A549 (cell line): ENCODE data around the gene ACBD3.

ENCODE experiments used
- CHD2 ChIP-seq: fragments of 150-350 bp; IDR thresholded peaks from 2 replicates; pipeline ENCODE4 v1.6.1; 2014; ENCODE audit warnings: low read length; ENCODE audit not compliant: partially characterized antibody
- FOSB ChIP-seq: fragments of 250-450 bp; sonication (Bioruptor Pico); IDR thresholded peaks from 2 replicates; pipeline ENCODE4 v1.5.0; 2020; ENCODE audit warnings: mild to moderate bottlenecking, moderate library complexity
- JUNB ChIP-seq: fragments of >200 bp; sonication (Bioruptor Twin); formaldehyde crosslinking; IDR thresholded peaks from 2 replicates; pipeline ENCODE4 v1.6.1; 2016
- NFE2L2 ChIP-seq: fragments of 150-350 bp; conservative IDR thresholded peaks from 2 replicates; pipeline ENCODE4 v1.6.1; 2014; ENCODE audit warnings: low read length
- POLR2A ChIP-seq: IDR thresholded peaks from 2 replicates; pipeline ENCODE4 v1.6.1; 2012; ENCODE audit warnings: mild to moderate bottlenecking, low read length
- RAD21 ChIP-seq, 2 experiments: fragments of >200 bp in 1 of 2; sonication (Bioruptor Twin) in 1 of 2; formaldehyde crosslinking in 1 of 2; IDR thresholded peaks in 1 of 2; conservative IDR thresholded peaks in 1 of 2; 2 replicates in 1 of 2; 3 replicates in 1 of 2; pipeline ENCODE4 v1.6.1; 2012 to 2018; ENCODE audit warnings: inconsistent platforms in 1 of 2
- RCOR1 ChIP-seq: fragments of 150-350 bp; IDR thresholded peaks from 2 replicates; pipeline ENCODE4 v1.6.1; 2014; ENCODE audit warnings: antibody characterized with exemption, low read length, low read depth
- RFX5 ChIP-seq: fragments of 450-650 bp; IDR thresholded peaks from 2 replicates; pipeline ENCODE4 v1.7.1; 2014; ENCODE audit warnings: antibody characterized with exemption, mild to moderate bottlenecking, moderate library complexity
- TFCP2L1 ChIP-seq: fragments of 250-450 bp; sonication (Bioruptor Pico); IDR thresholded peaks from 2 replicates; pipeline ENCODE4 v1.5.0; 2021; ENCODE audit warnings: mild to moderate bottlenecking
- ZFP36 ChIP-seq: fragments of 450-650 bp; IDR thresholded peaks from 2 replicates; pipeline ENCODE4 v1.6.1; 2014; ENCODE audit warnings: borderline replicate concordance; ENCODE audit not compliant: partially characterized antibody
- TF ChIP-seq, protein P1 (sequence below): fragments of >200 bp; sonication (Bioruptor Twin); formaldehyde crosslinking; IDR thresholded peaks from 3 replicates; pipeline ENCODE4 v1.5.1; 2016
- TF ChIP-seq, protein P2 (sequence below): IDR thresholded peaks from 2 replicates; pipeline ENCODE4 v1.6.1; 2012
- TF ChIP-seq, protein P3 (sequence below): fragments of 200-600 bp; sonication (generic); IDR thresholded peaks from 2 replicates; pipeline ENCODE4 v1.6.1; 2016; ENCODE audit warnings: antibody characterized with exemption, mild to moderate bottlenecking, moderate library complexity

DNA sequence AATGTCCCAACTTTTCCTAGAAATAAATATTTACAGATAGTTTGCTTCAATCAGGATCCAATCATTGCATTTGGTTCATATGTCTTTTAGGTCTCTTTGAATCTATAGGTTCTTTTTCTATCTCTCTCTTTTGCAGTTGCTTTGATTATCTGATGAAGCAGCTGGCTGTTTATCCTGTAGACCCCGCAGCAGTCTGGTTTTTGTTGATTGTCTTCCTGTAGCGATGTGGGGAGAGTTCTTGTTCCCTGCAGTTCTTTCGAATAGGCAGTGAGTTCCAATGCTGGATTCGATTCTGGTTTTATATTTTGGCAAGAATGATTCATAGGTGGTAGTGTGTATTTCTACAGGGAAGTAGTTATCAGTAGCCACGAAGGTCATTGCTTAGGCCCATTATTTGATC lies 29.5 kb upstream of the ACBD3 start:
- TF ChIP-seq, protein P1, sequence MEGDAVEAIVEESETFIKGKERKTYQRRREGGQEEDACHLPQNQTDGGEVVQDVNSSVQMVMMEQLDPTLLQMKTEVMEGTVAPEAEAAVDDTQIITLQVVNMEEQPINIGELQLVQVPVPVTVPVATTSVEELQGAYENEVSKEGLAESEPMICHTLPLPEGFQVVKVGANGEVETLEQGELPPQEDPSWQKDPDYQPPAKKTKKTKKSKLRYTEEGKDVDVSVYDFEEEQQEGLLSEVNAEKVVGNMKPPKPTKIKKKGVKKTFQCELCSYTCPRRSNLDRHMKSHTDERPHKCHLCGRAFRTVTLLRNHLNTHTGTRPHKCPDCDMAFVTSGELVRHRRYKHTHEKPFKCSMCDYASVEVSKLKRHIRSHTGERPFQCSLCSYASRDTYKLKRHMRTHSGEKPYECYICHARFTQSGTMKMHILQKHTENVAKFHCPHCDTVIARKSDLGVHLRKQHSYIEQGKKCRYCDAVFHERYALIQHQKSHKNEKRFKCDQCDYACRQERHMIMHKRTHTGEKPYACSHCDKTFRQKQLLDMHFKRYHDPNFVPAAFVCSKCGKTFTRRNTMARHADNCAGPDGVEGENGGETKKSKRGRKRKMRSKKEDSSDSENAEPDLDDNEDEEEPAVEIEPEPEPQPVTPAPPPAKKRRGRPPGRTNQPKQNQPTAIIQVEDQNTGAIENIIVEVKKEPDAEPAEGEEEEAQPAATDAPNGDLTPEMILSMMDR, result no peak
- no peak for TF ChIP-seq RFX5
- no peak for TF ChIP-seq CHD2
- no peak for TF ChIP-seq RAD21 (conservative IDR thresholded peaks at IDR 0.05 in 1 of 2, IDR thresholded peaks at IDR 0.05 in 1 of 2)
- no peak for TF ChIP-seq ZFP36
- no peak for TF ChIP-seq RCOR1
- TF ChIP-seq, protein P2, sequence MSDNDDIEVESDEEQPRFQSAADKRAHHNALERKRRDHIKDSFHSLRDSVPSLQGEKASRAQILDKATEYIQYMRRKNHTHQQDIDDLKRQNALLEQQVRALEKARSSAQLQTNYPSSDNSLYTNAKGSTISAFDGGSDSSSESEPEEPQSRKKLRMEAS, result no peak
- TF ChIP-seq FOSB (CRISPR knock-in tag), result no peak
- no peak for TF ChIP-seq JUNB
- no peak for TF ChIP-seq NFE2L2
- TF ChIP-seq POLR2A, result no peak
- TF ChIP-seq TFCP2L1 (CRISPR knock-in tag), result no peak
- TF ChIP-seq, protein P3, sequence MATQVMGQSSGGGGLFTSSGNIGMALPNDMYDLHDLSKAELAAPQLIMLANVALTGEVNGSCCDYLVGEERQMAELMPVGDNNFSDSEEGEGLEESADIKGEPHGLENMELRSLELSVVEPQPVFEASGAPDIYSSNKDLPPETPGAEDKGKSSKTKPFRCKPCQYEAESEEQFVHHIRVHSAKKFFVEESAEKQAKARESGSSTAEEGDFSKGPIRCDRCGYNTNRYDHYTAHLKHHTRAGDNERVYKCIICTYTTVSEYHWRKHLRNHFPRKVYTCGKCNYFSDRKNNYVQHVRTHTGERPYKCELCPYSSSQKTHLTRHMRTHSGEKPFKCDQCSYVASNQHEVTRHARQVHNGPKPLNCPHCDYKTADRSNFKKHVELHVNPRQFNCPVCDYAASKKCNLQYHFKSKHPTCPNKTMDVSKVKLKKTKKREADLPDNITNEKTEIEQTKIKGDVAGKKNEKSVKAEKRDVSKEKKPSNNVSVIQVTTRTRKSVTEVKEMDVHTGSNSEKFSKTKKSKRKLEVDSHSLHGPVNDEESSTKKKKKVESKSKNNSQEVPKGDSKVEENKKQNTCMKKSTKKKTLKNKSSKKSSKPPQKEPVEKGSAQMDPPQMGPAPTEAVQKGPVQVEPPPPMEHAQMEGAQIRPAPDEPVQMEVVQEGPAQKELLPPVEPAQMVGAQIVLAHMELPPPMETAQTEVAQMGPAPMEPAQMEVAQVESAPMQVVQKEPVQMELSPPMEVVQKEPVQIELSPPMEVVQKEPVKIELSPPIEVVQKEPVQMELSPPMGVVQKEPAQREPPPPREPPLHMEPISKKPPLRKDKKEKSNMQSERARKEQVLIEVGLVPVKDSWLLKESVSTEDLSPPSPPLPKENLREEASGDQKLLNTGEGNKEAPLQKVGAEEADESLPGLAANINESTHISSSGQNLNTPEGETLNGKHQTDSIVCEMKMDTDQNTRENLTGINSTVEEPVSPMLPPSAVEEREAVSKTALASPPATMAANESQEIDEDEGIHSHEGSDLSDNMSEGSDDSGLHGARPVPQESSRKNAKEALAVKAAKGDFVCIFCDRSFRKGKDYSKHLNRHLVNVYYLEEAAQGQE, result no peak
